Measurements from ENCODE around the gene MARCHF11.

GRCh38 chr5:16037121-16037845, 142.3 kb downstream of the MARCHF11 start:
- TF ChIP-seq CTCF (IDR thresholded peaks at IDR 0.05), result no peak
- no peak for TF ChIP-seq EZH2 (IDR thresholded peaks at IDR 0.05; ENCODE audit: borderline replicate concordance, insufficient read depth, low read depth, low read length, poor library complexity, severe bottlenecking)
